ENCODE data around the gene SOWAHA.

DNA sequence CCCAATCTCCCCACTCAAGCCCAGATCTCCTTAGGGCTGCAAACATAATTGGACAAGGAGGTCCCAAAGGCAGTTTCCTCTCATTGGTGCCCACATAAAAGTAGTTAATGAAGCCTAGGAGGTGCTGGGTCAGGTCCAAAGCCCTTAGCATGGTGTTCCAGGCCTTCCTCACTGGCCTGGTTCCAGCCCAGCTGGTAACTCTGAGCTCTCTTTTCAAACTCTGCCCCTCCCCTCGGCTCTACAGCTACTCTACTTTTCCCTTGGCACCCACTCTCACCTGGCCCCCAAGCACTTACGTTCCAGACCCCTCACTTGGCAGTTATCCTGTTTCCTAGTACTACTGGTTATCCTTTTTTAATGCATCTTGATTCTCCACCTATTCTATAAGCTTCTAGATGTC, 46.0 kb upstream of the SOWAHA start:
- TF ChIP-seq SIN3A (IDR thresholded peaks at IDR 0.05; ENCODE audit: low read depth) (no peak), SP1 (IDR thresholded peaks at IDR 0.05; ENCODE audit: low read depth) (no peak)
- TF ChIP-seq, protein P1, sequence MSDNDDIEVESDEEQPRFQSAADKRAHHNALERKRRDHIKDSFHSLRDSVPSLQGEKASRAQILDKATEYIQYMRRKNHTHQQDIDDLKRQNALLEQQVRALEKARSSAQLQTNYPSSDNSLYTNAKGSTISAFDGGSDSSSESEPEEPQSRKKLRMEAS (IDR thresholded peaks at IDR 0.05), result no peak

Measured in HCT116 (cell line).